H9 (cell line): ENCODE results near the gene ZNF524. TPM values are rescaled to one million over a fixed set of nuclear protein-coding genes. Genes with fewer than 3 reads are reported as not detected.
A peak's percentile ranks its signal among the peaks of the same experiment; 100 is the strongest.

Experiments
- DNase-seq: peaks from one replicate; pipeline ENCODE4 v3.0.0-alpha.2; 2017
- H2AFZ ChIP-seq: one replicate; pipeline ENCODE4 v1.6.1; 2013; ENCODE audit warnings: mild to moderate bottlenecking, low read length, control low read depth, moderate library complexity
- H2AK5ac ChIP-seq: 2 replicates; pipeline ENCODE4 v1.6.1; 2013; ENCODE audit warnings: low read length, control low read depth, mixed read lengths; ENCODE audit not compliant: insufficient read length
- H2BK120ac ChIP-seq: one replicate; pipeline ENCODE4 v1.6.1; 2013; ENCODE audit warnings: low read depth, mild to moderate bottlenecking, low read length, control low read depth, inconsistent platforms; ENCODE audit not compliant: poor library complexity, severe bottlenecking
- H2BK12ac ChIP-seq: 2 replicates; pipeline ENCODE4 v1.6.1; 2013; ENCODE audit warnings: low read length, control low read depth, mixed read lengths, low read depth; ENCODE audit not compliant: insufficient read length
- H2BK15ac ChIP-seq: 2 replicates; pipeline ENCODE4 v1.6.1; 2013; ENCODE audit warnings: low read depth, low read length, control low read depth
- H2BK20ac ChIP-seq: one replicate; pipeline ENCODE4 v1.6.1; 2013; ENCODE audit warnings: low read depth, mild to moderate bottlenecking, low read length, control low read depth, inconsistent platforms; ENCODE audit not compliant: poor library complexity, severe bottlenecking
- H2BK5ac ChIP-seq: 2 replicates; pipeline ENCODE4 v1.6.1; 2013; ENCODE audit warnings: low read length, control low read depth, mixed read lengths; ENCODE audit not compliant: insufficient read length
- H3K14ac ChIP-seq: 2 replicates; pipeline ENCODE4 v1.6.1; 2013; ENCODE audit warnings: low read length, control low read depth; ENCODE audit not compliant: insufficient read depth
- H3K18ac ChIP-seq: 2 replicates; pipeline ENCODE4 v1.6.1; 2013; ENCODE audit warnings: low read depth, mild to moderate bottlenecking, mixed read lengths, low read length, control low read depth; ENCODE audit not compliant: insufficient read length
- H3K23ac ChIP-seq: 2 replicates; pipeline ENCODE4 v1.6.1; 2013; ENCODE audit warnings: low read length, control low read depth, mixed read lengths, low read depth; ENCODE audit not compliant: insufficient read length
- H3K23me2 ChIP-seq: 2 replicates; pipeline ENCODE4 v1.6.1; 2013; ENCODE audit warnings: low read depth, mild to moderate bottlenecking, mixed read lengths, low read length, control low read depth; ENCODE audit not compliant: insufficient read length, poor library complexity, severe bottlenecking
- H3K27ac ChIP-seq: 2 replicates; pipeline ENCODE4 v1.5.1; 2013; ENCODE audit warnings: low read length, control low read depth, mixed read lengths, low read depth; ENCODE audit not compliant: insufficient read length
- H3K27me3 ChIP-seq: 2 replicates; pipeline ENCODE4 v1.6.1; 2013; ENCODE audit warnings: low read length, control low read depth, inconsistent platforms; ENCODE audit not compliant: insufficient read depth
- H3K4ac ChIP-seq: 2 replicates; pipeline ENCODE4 v1.6.1; 2013; ENCODE audit warnings: low read depth, mild to moderate bottlenecking, control low read depth, inconsistent platforms, low read length, moderate library complexity
- H3K4me1 ChIP-seq: 2 replicates; pipeline ENCODE4 v1.6.1; 2013; ENCODE audit warnings: low read length, control low read depth, inconsistent platforms; ENCODE audit not compliant: insufficient read depth
- H3K4me2 ChIP-seq: 2 replicates; pipeline ENCODE4 v1.6.1; 2013; ENCODE audit warnings: low read length, control low read depth, mixed read lengths; ENCODE audit not compliant: insufficient read length, insufficient read depth
- H3K56ac ChIP-seq: 2 replicates; pipeline ENCODE4 v1.6.1; 2013; ENCODE audit warnings: low read depth, mild to moderate bottlenecking, mixed read lengths, low read length, control low read depth; ENCODE audit not compliant: insufficient read length
- H3K79me1 ChIP-seq: 2 replicates; pipeline ENCODE4 v1.6.1; 2013; ENCODE audit warnings: low read depth, mild to moderate bottlenecking, moderate library complexity, low read length, control low read depth, inconsistent platforms; ENCODE audit not compliant: insufficient read depth, poor library complexity, severe bottlenecking
- H3K79me2 ChIP-seq: 2 replicates; pipeline ENCODE4 v1.6.1; 2013; ENCODE audit warnings: low read length, control low read depth, inconsistent platforms; ENCODE audit not compliant: insufficient read depth
- H3K9ac ChIP-seq: 2 replicates; pipeline ENCODE4 v1.6.1; 2013; ENCODE audit warnings: low read length, control low read depth, mixed read lengths; ENCODE audit not compliant: insufficient read length; ENCODE audit errors: extremely low read depth
- H3K9me3 ChIP-seq: one replicate; pipeline ENCODE4 v1.6.1; 2013; ENCODE audit warnings: low read depth, low read length, inconsistent platforms; ENCODE audit not compliant: control insufficient read depth
- H3T11ph ChIP-seq: one replicate; pipeline ENCODE4 v1.6.1; 2013; ENCODE audit warnings: mild to moderate bottlenecking, low read length, control low read depth, inconsistent platforms
- H4K20me1 ChIP-seq: one replicate; pipeline ENCODE4 v1.6.1; 2013; ENCODE audit not compliant: control insufficient read depth, insufficient read length, insufficient read depth
- H4K5ac ChIP-seq: 2 replicates; pipeline ENCODE4 v1.6.1; 2013; ENCODE audit warnings: low read depth, mild to moderate bottlenecking, mixed read lengths, low read length, control low read depth; ENCODE audit not compliant: insufficient read length
- H4K8ac ChIP-seq: replicated peaks from 2 replicates; pipeline ENCODE4 v1.6.1; 2013; ENCODE audit warnings: low read length, control low read depth, mixed read lengths, low read depth; ENCODE audit not compliant: insufficient read length
- H4K91ac ChIP-seq: 2 replicates; pipeline ENCODE4 v1.6.1; 2013; ENCODE audit warnings: low read depth, mild to moderate bottlenecking, moderate library complexity, mixed read lengths, low read length, control low read depth; ENCODE audit not compliant: insufficient read length
- H3K27ac Mint-ChIP-seq, 3 experiments: 2 replicates in 2 of 3; 3 replicates in 1 of 3; pipeline ENCODE4 v1.8.0; 2020 to 2021; ENCODE audit warnings: mixed read lengths in 3 of 3, mild to moderate bottlenecking in 1 of 3, moderate library complexity in 1 of 3
- H3K27me3 Mint-ChIP-seq: 2 replicates; pipeline ENCODE4 v1.8.0; 2021; ENCODE audit warnings: low read depth, mild to moderate bottlenecking, moderate library complexity, mixed read lengths
- H3K36me3 Mint-ChIP-seq, 3 experiments: 2 replicates in 2 of 3; 3 replicates in 1 of 3; pipeline ENCODE4 v1.8.0; 2020 to 2021; ENCODE audit warnings: low read depth in 3 of 3, mixed read lengths in 3 of 3; ENCODE audit not compliant: insufficient read depth in 1 of 3
- H3K4me1 Mint-ChIP-seq, 2 experiments: 2 replicates each; pipeline ENCODE4 v1.8.0; 2020; ENCODE audit warnings: mixed read lengths in 2 of 2
- H3K4me3 Mint-ChIP-seq, 2 experiments: 2 replicates in 1 of 2; 3 replicates in 1 of 2; pipeline ENCODE4 v1.8.0; 2020 to 2021; ENCODE audit warnings: mild to moderate bottlenecking in 2 of 2, mixed read lengths in 2 of 2, moderate library complexity in 1 of 2
- H3K9me3 Mint-ChIP-seq, 2 experiments: 2 replicates in 1 of 2; 3 replicates in 1 of 2; pipeline ENCODE4 v1.8.0; 2020; ENCODE audit warnings: mild to moderate bottlenecking in 2 of 2, mixed read lengths in 2 of 2, moderate library complexity in 1 of 2
- CTCF ChIP-seq: fragments of 200-600 bp; sonication (generic); conservative IDR thresholded peaks from 3 replicates; pipeline ENCODE4 v1.8.0; 2021; ENCODE audit warnings: antibody characterized with exemption, mild to moderate bottlenecking
- WGBS: extraction: QIAGEN DNeasy Blood & Tissue Kit; methylation state at CpG from one replicate; pipeline ENCODE4 v1.1.7; 2013; ENCODE audit warnings: missing lambda C conversion rate, low lambda C conversion rate, mixed read lengths; ENCODE audit not compliant: insufficient read length; ENCODE audit errors: extremely low coverage; 5-methylcytosine and 5-hydroxymethylcytosine counted together
- total RNA-seq: library from RNA; stranded (reverse); gene quantifications from 2 replicates; pipeline ENCODE4 v1.2.1, GENCODE V29; 2021

The ZNF524 gene
- total RNA-seq, 1 experiment from 2014 or later, result 3.0 TPM

- H3K27ac Mint-ChIP-seq, result peak overlapping the region in 1 of 3 experiments; percentile 63; a peak in 2 of 7 replicates
- H3K36me3 Mint-ChIP-seq, result no peaks in the 10 kb centered on the region
- H3K4me1 ChIP-seq, result no peaks in the 10 kb centered on the region
- H3K4ac ChIP-seq, result no peak overlapping the region
- no peaks in the 10 kb centered on the region for H3K23me2 ChIP-seq
- no CpG with 5 or more reads among the region's 12 CpGs for WGBS
- H3K79me1 ChIP-seq, result no peaks in the 10 kb centered on the region
- H3K56ac ChIP-seq, result no peak overlapping the region
- no peaks in the 10 kb centered on the region for H4K20me1 ChIP-seq
- H3K9ac ChIP-seq, result no peak overlapping the region
- H2BK120ac ChIP-seq, result no peak overlapping the region
- no peak overlapping the region for H3T11ph ChIP-seq
- H3K23ac ChIP-seq, result no peak overlapping the region
- H2BK20ac ChIP-seq, result no peak overlapping the region
- H2BK12ac ChIP-seq, result no peak overlapping the region
- no peak for TF ChIP-seq CTCF
- H3K14ac ChIP-seq, result no peak overlapping the region; the same call in 1 of the 2 replicates
- peaks cover 0 to 2% of the 10 kb centered on the region in 2 experiments; a peak in 3 of 5 replicates for H3K9me3 Mint-ChIP-seq
- H2AK5ac ChIP-seq, result no peak overlapping the region
- no peaks in the 10 kb centered on the region for H3K79me2 ChIP-seq
- DNase-seq, result no peak
- no peaks in the 10 kb centered on the region for H3K27me3 ChIP-seq
- peaks cover 32% of the 10 kb centered on the region for H3K27me3 Mint-ChIP-seq
- no peak overlapping the region for H4K91ac ChIP-seq
- H2BK5ac ChIP-seq, result no peak overlapping the region
- no peak overlapping the region for H2BK15ac ChIP-seq
- H3K27ac ChIP-seq, result no peak overlapping the region
- H3K4me3 Mint-ChIP-seq, result 0 out of 5 replicates have a peak overlapping the region, but pooled peaks of 1 of the 2 experiments have one; percentile 44
- no peak overlapping the region for H4K5ac ChIP-seq
- H3K4me2 ChIP-seq, result no peak overlapping the region
- no peak overlapping the region for H3K18ac ChIP-seq
- no peak overlapping the region for H2AFZ ChIP-seq
- no peaks in the 10 kb centered on the region for H3K9me3 ChIP-seq
- H3K4me1 Mint-ChIP-seq, result peaks cover 0 to 8% of the 10 kb centered on the region in 2 experiments; a peak in 2 of 4 replicates
- H4K8ac ChIP-seq, result no peak overlapping the region
Observed at GRCh38 chr19:55563261-55563690, 36.8 kb upstream of the ZNF524 start.
